SH-SY5Y (cell line): ENCODE data around the gene HEPACAM.

Source experiments
- GATA2 ChIP-seq: IDR thresholded peaks from 2 replicates; pipeline ENCODE4 v1.6.1; 2011; ENCODE audit warnings: mild to moderate bottlenecking, low read depth, low read length
- GATA3 ChIP-seq: IDR thresholded peaks from 2 replicates; pipeline ENCODE4 v1.6.1; 2011; ENCODE audit warnings: low read depth, mild to moderate bottlenecking, low read length, moderate library complexity

GRCh38 chr11:124918950-124919349, 16.9 kb downstream of the HEPACAM start, which contains the start of gene HEPN1:
- TF ChIP-seq GATA2: no peak
- TF ChIP-seq GATA3: no peak
